ENCODE data around the gene BAIAP2.

The BAIAP2 gene

DNA sequence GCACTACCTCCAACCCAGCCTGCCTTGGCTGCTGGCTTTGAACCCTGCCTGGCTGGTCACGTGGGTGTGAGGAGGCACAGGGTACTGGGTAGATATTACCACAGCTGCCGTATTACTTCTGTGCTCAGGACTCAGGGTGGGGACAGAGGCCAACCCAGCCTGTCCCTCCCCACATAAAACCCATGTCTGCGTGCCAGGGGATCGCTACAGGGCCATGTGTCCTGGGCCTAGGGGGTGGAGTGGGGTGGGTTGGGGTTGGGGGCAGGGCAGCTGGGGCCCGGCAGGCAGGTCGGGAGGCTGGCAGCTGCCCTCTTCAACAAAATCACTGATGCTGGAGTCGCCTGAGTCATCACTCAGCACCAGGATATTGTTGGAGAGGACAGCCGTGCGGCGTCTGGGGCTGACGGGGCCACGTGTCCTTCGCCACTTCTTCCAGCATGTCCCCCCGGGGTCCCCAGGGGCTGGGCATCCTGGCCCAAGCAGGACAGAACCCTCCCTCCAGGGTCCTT is 90.7 kb downstream of the BAIAP2 start:
- no peak for DNase-seq (ENCODE audit: low spot score)

DNA sequence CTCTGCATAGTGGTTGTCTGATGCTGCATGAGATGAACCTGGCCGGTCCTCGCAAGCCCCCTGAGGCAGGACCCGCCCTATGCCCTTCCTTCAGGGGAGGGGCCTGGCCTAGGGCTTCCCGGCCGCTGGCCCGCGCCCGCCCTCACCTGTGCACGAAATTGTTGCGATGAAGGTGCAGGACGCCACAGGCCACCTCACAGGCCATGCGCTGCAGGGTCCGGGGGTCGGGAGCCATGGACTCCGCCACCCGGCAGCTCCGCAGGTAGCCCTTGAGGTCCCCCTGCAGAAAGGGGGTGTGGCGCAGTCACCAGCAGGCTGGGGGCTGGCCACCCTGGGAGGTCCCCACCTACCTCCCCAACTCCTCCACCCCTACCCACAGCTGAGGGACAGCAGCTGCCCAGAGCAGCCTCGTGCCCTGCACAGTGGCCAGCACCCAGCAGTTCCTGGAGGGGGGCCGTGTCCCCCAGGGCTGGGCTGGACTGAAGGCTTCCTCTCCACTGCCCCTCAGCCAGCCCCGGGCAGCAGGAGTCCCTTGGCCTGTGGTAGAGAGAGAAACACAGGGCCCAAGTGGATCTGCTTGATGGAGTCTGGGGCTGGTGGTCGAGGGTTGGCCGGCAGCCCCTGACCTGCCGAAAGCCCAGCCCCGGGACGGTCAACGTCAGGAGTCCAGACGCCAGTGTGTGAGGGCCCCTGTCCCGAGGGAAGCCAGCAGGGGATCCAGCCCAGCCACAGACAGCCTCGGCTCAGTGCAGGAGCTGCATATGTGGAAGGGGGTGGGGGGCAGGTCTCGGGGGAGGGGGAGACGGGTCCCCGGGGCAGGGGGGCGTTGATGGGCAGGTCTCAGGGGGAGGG is 91.6 kb downstream of the BAIAP2 start:
- DNase-seq (ENCODE audit: low spot score), result no peak

DNA sequence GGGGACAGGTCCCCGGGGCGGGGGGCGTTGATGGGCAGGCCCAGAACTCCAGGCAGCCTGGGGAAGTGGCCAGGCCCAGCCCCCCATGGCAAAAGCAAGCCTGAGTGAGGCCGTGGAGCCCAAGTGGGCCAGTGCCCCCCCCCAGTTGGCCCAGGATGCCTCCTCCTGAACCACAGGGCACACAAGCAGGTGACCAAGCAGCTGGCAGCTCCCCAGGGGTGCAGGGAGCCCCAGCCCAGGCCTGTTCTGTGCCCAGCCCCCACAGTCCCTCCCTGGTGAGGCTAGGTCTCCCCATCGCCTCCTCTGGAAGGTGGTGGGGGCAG is 92.1 kb downstream of the BAIAP2 start:
- DNase-seq (ENCODE audit: low spot score), result no peak

DNA sequence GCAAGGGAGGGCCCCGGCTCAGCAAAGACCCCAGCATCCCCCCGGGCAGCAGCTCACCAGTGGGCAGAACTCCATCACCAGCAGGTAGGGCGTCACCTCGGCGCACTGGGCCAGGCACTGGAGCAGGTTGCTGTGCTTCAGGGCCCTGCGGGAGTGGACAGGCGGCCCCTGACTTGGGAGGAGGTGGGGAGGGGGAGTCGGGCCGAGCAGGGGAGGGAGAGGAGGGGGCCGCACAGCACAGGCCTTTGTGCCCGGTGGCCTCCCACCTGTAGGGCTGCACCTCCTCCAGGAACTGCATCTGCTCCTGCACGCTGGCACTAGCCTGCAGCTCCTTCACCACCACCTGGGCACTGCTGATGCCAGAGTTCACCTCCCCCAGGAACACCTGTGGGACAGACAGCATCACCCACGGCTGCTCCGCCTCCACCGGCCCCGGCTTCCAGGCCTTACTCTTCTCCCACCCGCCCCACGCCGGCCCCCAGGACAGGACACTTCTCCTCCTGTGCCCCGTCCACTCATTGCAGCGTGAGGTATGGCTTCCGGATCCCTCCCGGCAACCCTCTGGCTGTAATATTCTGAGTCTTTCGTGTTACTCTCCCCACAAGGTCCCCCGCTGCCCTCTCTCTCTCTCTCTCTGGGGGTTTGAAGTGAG is 92.7 kb downstream of the BAIAP2 start:
- no peak for DNase-seq (ENCODE audit: low spot score)

DNA sequence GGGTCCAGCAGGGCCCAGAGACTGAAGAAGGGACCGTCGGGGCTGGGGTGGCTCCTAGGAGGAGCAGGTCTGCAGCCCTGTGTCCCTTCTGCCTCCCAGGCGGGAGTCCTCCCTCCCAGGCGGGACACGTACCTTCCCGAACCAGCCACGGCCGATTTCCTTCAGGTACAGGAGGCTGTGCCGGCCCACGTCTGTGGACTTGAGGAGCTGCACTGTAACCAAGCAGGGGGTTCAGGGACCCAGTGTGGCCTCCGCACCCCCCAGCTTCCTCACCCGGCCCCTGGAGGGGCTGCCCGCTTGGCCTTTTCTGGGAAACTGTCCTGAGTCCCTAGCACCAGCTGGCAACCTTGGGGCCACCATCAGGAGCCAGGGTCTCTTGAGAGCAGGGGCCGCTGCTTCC is 93.4 kb downstream of the BAIAP2 start:
- no peak for DNase-seq (ENCODE audit: low spot score)

DNA sequence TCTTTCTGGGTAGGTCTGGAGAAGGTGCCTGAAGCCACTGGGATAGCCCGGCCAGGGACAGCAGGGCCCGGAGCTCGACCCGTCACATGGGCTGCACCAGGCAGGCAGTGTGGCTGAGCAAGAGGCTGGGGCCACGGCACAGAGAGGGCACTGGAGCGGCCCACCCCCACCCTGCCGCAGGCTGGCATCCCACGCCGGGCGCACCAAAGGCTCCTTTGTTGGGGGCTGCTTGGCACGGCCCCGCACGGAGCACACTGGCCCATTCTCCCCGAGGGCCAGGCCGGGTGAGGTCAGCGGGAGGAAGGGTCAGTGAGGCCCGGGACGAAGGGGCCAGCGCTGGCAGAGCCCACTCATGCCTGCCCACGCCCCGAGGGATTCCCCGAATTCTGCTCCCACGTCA is 93.8 kb downstream of the BAIAP2 start:
- DNase-seq (ENCODE audit: low spot score), result no peak

DNA sequence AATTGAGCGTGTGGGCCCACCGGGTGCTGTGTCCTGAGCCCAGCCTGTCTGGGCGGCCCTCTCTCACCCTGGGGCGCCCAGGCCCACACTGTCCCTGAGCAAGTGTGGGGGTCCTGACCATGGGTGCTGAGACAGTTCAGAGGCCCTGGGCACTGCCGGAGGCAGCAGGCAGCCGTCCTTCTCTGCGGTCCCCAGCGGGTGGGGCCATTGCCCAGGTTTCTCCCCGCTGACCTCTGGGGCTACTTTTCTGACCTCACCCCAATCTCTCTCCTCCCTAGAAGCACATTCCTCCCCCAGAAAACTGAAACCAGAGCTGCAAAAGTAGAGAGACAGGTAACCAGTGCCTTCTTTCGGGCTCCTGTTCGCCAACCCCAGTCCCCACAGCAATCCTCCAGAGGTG is 94.3 kb downstream of the BAIAP2 start:
- no peak for DNase-seq (ENCODE audit: low spot score)

DNA sequence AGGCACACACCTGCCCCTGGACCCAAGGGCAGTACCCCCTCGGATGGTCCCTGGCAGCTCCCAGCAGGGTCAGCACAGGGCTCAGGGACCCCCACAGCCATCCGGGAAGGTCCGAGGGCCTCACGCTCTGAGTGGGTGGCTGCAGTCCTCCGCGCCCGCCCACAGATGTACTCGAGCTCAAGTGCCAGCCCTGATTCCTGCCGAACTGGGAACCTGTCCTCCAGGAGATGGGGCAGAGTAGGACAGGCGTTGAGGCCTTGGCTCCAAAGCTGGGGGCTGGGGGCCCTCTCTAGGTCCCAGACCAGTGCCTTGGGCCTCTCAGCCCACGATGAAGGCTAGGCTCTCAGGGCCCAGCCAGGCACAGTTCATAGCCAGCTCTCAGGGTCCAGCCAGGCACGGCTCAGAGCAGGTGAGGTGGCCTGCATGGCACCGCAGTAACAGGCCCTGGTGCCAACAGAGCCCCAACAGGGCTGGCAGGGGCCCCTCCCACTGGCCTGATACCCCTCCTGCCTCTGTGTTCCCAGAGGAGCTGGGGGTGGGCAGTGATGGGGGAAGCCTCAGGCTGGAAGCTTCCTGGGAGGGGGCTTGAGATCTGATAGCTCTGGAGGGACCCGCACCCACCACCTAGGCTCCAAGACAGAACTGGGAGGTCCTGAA is 94.9 kb downstream of the BAIAP2 start:
- DNase-seq (ENCODE audit: low spot score), result no peak

DNA sequence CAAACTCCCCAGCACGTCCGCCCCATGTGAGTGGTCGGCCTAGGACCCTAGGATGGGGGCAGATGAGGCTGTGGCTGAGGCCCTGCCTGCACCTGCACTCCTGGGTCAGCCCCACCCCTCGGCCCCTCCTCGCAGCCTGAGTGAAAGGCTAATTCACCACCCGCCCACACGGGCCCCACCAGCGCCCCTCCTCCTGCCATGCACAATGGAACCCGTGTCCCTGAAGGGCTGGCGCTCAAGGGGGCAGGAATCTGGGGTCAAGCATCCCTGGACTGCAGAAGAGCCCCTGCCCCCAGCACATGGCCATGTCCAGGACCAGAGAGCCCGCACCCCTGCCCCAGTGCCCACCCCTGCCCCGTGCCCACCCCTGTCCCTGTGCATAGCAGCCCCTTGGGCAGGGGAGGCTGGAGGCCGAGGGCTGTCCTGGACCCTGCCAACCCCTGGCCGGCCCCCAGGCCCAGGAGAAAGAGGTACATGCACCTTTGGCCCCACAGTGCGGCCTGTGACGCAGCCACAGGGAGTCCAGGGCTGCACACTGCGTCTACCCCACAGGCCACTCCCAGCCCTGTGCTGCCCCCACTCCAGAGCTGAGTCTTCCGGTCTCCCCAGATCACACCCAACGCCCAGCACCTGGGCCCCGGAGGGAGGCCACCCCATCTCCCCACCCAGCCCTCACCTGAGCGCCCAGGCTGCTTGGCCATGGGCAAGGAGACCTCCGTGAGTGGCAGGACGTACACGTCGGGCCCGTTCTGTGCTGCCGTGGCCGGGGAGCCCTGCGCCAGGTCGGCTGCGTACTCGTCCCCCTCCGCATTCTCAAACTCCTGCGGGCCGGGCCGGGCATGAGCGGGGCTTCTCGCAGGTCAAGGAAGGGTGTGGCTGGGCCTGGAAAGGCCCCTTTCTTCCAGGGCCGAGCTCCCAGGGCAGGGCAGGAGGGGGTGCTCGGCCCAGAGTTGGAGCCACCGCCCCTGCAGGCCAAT is 95.7 kb downstream of the BAIAP2 start:
- DNase-seq (ENCODE audit: low spot score), result no peak

DNA sequence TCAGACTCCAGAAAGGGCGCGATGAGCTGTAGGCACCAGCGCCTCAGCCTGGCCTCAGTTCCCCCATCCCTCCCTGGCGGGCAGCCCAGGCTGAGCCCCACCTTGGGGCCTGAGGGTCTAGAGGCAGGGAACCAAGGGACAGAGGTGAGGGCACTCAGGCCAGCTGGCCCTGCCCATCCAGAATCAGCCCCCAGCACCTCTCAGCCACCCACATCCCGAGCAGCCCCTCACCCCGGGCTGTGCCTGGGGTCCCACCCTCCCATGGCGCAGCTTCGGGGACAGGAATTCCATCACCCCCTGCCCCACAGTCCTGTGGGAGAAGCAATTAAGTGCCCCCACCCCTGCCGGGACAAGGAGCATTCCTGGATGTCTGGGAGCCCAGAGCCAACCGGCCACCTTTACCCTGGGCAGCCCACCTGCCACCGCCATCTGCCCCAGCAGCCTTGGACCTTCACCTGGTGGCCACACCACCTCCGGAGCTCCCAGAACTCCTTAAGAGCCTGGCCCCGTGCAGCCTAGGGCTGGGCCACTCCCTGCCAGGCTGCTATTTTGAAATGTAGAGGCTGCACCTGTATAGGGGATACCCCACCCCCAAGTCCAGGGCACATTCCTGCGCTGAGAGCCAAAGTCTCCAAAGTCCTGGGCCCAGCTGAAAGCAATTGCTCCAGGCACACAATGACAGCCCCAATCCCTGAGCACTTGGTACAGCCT is 96.7 kb downstream of the BAIAP2 start:
- DNase-seq (ENCODE audit: low spot score), result no peak

DNA sequence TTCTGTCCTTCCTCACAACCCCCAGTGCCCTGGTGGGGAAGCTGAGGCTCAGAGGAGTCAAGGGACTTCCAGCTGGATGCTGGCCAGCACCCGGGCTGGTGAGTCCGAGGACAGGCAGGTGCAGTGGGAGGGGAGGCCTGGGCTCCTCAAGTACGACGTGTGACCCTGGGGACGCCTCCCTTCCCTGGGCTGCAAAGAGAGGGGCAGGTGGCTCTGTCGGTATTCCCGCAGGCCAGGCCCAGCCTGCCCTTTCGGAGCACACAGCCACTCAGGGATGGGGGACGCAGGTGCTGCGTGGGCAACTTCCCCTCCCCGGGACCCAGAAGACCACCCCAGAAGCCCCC is 97.2 kb downstream of the BAIAP2 start:
- DNase-seq (ENCODE audit: low spot score), result no peak

DNA sequence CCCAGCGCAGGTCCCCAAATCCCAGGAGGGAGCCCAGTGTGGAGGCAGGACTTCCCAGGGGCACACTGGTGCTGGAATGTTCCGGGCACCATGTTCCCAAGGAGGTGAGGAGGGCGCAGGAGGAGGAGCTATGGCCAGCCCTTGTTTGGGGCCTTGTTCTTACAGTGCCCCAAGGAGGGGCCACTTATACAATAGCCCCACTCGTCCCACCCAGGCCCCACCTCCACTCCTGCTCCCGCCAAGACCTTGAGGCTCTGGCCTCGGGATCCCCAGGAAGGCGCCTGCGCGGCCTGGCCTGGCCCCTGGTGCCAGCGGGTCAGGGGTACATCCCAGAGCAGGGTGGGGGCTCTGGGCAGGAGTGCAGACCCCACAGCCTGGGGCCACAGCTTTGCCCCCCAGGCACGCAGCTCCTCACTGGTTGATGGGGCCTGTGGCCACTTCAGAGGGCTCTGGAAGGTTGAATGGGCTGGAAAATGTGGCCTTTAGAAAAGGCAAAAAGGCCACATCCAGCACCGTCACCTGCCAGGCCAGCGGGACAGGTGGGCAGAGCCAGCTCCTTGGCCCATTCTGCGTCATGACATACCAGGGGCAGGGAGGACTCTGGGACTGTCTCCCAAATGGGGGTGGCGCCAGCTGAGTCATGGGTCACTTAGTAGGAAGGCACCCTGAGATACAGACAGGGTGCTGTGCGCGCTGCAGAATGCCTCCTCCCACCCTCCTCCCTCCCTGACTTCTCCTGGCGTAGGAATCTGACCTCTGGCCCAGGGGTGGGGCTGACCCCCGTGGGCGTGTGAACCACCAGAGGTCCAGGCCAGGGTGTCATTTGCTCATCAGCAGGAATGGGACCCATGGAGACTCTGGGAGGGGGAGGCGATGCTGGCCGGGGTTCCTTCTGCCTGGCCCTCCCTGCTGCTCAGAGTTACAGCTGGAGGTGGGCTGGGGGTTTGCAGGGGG is 98.1 kb downstream of the BAIAP2 start:
- no peak for DNase-seq (ENCODE audit: low spot score)

DNA sequence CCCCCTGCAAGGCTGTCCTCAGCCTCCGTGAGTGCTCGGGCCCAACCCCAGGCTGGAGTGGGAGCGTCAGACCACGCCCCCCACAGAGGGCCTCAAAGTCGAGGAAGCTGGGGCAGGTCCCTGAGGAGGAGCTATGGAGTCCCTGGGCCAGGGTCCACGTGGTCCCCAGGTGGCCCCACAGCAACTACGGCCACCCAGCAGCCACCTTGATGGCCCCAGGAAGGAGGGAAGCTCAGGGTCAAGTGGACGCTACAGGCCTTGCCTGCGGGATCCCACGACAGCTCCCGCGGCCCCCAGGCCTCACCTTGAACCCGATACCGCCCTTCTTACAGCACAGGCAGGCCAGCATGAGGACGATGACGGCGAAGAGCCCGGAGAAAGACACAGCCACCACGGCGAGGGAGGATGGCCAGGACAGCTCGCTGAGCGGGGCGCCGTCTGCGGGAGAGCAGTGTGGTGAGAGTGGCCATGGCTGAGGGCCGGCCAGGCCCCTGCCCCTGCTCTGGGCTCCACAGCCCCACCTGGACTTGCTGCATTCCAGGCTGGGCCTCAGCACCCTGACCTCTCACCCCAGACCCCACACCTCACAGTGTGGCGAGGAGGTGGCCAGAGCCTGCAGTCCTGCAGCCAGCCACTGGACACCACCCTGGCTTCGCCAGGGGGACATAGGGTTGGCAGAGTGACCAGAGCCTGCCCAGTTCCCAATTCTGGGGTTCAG is 99.3 kb downstream of the BAIAP2 start:
- no peak for DNase-seq (ENCODE audit: low spot score)

DNA sequence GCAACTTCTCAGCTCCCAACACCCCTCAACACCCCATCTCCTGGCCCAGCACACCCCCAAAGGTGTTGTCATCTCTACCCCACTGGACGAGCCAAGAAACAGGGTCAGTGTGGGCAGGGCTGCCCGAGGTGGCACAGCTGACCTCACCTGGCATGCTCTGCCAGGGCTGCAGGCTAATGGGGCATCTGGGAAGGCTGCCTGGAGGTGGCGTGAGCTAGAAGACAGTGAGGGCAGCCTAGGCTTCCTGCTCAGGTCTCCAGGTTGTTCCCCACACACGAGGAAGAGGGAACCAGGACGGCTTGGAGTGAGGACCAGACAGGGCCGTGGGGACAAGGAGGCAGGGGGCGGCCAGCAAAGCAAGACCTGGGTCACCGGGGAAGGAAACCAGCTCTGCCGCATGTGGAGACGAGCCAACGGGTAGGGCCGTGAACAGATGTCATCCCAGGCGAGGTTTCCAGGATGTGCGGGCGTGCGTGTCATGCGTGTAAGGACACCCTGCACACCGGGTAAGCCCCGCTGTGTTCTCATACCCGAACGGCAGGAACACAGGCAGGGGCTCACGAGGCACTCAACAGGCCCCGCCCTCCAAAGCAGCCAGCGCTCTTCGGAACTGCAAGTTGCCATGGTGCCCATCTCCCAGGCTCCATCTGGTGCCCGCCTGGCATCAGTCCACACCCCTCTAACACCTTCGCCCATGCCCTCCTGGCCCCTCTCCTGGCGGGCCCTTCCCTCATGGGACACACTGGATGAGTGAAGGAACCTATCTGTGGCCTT is 100.7 kb downstream of the BAIAP2 start:
- no peak for DNase-seq (ENCODE audit: low spot score)

DNA sequence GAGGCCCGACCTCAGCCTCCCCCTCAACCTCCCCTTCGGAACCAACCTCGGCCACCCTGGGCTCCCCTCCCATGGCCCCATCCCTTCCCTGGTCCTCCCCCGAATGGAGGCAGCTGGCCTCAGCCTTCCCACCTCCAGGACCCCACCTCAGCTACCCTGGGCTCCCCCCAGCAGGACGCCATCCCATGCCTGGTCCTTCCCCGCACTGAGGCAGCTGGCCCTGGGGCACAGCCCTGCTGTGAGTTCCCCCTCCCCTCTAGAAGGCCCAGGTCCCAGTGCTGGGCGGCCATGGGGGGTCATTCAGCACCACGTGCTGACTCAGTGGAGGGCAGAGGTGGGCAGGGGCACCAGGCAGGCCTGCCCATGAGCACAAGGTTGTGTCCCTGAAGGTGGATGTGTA is 101.4 kb downstream of the BAIAP2 start:
- DNase-seq (ENCODE audit: low spot score), result no peak

DNA sequence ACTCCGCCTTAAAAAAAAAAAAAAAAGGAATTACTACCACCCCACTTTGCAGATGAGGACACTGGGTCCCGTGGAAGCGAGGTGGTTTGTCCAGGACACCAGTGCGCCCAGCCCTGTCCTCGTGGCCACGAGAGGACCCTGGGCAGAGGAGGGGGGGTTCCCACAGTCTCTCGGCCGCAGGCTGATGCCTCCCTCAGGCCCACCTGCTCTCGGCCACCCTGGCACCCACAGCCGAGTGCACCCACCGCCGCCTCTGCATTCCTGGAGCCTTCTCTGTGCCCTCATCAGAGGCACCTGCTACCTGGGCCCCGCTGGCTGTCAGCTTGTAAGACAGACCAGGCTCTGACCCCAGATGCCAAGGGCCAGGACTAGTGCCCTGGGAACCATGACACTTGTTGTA is 102.3 kb downstream of the BAIAP2 start:
- DNase-seq (ENCODE audit: low spot score), result no peak

DNA sequence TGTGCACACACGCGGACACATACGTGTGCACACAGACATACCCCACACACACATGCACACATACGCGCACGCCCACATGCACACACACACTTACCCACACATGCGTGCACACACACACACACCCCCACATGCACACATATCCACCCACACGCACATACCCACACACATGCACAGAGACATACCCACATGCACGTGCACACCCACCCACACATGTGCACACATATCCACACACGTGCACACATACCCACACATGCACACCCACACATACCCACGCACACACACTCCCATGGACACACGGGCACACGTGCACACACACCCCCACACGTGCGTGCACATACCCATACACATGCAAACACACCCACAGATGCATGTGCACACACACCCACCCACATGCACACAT is 103.1 kb downstream of the BAIAP2 start:
- DNase-seq (ENCODE audit: low spot score), result no peak

DNA sequence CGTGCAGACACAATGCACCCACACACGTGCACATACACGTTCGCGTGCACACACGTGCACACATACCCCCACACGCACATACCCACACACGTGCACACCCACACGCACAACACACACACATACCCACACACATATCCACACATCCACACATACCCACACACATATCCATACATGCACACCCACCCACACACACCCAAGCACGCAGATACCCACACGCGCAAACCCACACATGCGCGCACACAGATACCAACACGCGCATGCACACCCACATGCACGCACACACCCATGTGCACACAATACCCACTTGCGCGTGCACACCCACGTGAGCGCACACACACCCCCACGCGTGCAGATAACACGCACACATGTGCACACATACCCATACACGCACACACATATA is 103.5 kb downstream of the BAIAP2 start:
- DNase-seq (ENCODE audit: low spot score), result no peak

DNA sequence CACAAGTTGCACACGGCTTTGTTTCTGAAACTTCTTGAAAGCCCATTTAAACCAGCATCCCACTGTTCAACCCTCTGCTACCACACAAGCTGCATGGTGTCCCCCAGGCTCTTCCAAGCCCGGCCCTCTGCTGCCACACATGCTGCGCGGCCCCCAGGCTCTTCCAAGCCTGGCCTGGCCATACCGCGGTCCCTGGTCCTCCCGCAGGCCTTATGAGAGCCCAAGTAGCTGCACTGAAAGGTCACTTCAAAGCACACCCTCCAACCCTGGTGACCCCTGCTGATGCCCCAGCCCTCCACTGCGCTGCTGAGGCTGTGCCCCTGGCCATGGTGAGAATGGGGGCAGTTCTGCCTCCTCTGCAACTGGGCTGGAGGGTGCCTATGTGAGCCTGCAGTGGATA is 104.5 kb downstream of the BAIAP2 start:
- DNase-seq (ENCODE audit: low spot score), result no peak

All from HuH-7 (cell line).